GM23338 (cell line): ENCODE measurements around the gene COMMD4. TPM values are rescaled to one million over a fixed set of nuclear protein-coding genes. Genes with fewer than 3 reads are reported as not detected.

Experiments used
- ATAC-seq: fragments of 200-7000 bp; cut with Tn5 transposase; 3 replicates; pipeline ENCODE4 v1.9.1; 2020
- DNase-seq: peaks from one replicate; pipeline ENCODE4 v3.0.0-alpha.2; 2015; ENCODE audit warnings: low spot score
- H2AFZ ChIP-seq: fragments of 200-600 bp; sonication (generic); 2 replicates; pipeline ENCODE4 v1.8.0; 2016; ENCODE audit warnings: antibody characterized with exemption, mild to moderate bottlenecking, moderate library complexity
- H3F3A ChIP-seq: fragments of 200-600 bp; sonication (generic); replicated peaks from 2 replicates; pipeline ENCODE4 v1.8.0; 2017; ENCODE audit warnings: antibody characterized with exemption, mixed run types, low read depth
- H3K27ac ChIP-seq: fragments of 200-600 bp; sonication (generic); 2 replicates; pipeline ENCODE4 v1.6.1; 2016; ENCODE audit warnings: low read depth
- H3K27me3 ChIP-seq: fragments of 200-600 bp; sonication (generic); 2 replicates; pipeline ENCODE4 v1.8.0; 2016; ENCODE audit warnings: mild to moderate bottlenecking, mixed run types, moderate library complexity; ENCODE audit not compliant: insufficient read depth
- H3K36me3 ChIP-seq: fragments of 200-600 bp; sonication (generic); 2 replicates; pipeline ENCODE4 v1.8.0; 2016; ENCODE audit warnings: mild to moderate bottlenecking; ENCODE audit not compliant: insufficient read depth
- H3K4me1 ChIP-seq: fragments of 200-600 bp; sonication (generic); 2 replicates; pipeline ENCODE4 v1.8.0; 2016; ENCODE audit warnings: mild to moderate bottlenecking, moderate library complexity; ENCODE audit not compliant: insufficient read depth
- H3K4me2 ChIP-seq: fragments of 200-600 bp; sonication (generic); 2 replicates; pipeline ENCODE4 v1.7.1; 2017; ENCODE audit warnings: mixed run types
- H3K4me3 ChIP-seq: fragments of 200-600 bp; sonication (generic); 2 replicates; pipeline ENCODE4 v1.6.1; 2016; ENCODE audit warnings: mixed run types
- H3K79me2 ChIP-seq: fragments of 200-600 bp; sonication (generic); replicated peaks from 2 replicates; pipeline ENCODE4 v1.8.0; 2017; ENCODE audit warnings: mild to moderate bottlenecking; ENCODE audit not compliant: insufficient read depth
- H3K9me2 ChIP-seq: fragments of 200-600 bp; sonication (generic); 2 replicates; pipeline ENCODE4 v1.8.0; 2017; ENCODE audit not compliant: insufficient read depth
- H4K20me1 ChIP-seq: fragments of 200-600 bp; sonication (generic); replicated peaks from 2 replicates; pipeline ENCODE4 v1.8.0; 2017; ENCODE audit warnings: mild to moderate bottlenecking; ENCODE audit not compliant: insufficient read depth
- H3K27ac Mint-ChIP-seq: 2 replicates; pipeline ENCODE4 v1.8.0; 2020; ENCODE audit warnings: inconsistent platforms, mild to moderate bottlenecking, moderate library complexity, mixed read lengths
- H3K27me3 Mint-ChIP-seq: 3 replicates; pipeline ENCODE4 v1.8.0; 2022; ENCODE audit warnings: low read depth, mild to moderate bottlenecking, moderate library complexity, mixed read lengths, inconsistent platforms; ENCODE audit not compliant: insufficient read depth, poor library complexity
- H3K36me3 Mint-ChIP-seq: 3 replicates; pipeline ENCODE4 v1.8.0; 2021; ENCODE audit warnings: low read depth, mild to moderate bottlenecking, inconsistent platforms, moderate library complexity, mixed read lengths
- H3K4me1 Mint-ChIP-seq: 3 replicates; pipeline ENCODE4 v1.8.0; 2020; ENCODE audit warnings: mild to moderate bottlenecking, inconsistent platforms, mixed read lengths
- H3K4me3 Mint-ChIP-seq: 3 replicates; pipeline ENCODE4 v1.8.0; 2021; ENCODE audit warnings: moderate library complexity, mild to moderate bottlenecking, inconsistent platforms, mixed read lengths
- H3K9me3 Mint-ChIP-seq: 3 replicates; pipeline ENCODE4 v1.8.0; 2020; ENCODE audit warnings: moderate library complexity, mild to moderate bottlenecking, inconsistent platforms, mixed read lengths
- CREB1 ChIP-seq: fragments of 250-450 bp; sonication (Bioruptor Pico); IDR thresholded peaks from 2 replicates; pipeline ENCODE4 v1.5.0; 2020; ENCODE audit warnings: low read depth, mild to moderate bottlenecking, moderate library complexity
- EZH2 ChIP-seq: fragments of 200-600 bp; sonication (generic); IDR thresholded peaks from one replicate; pipeline ENCODE4 v1.8.0; 2017; ENCODE audit warnings: antibody characterized with exemption, mild to moderate bottlenecking, low read depth; ENCODE audit not compliant: unreplicated experiment
- EZH2phosphoT487 ChIP-seq: fragments of 200-600 bp; sonication (generic); IDR thresholded peaks from one replicate; pipeline ENCODE4 v1.8.1; 2018; ENCODE audit warnings: antibody characterized with exemption; ENCODE audit not compliant: unreplicated experiment
- JUNB ChIP-seq: IDR thresholded peaks from one replicate; pipeline ENCODE4 v1.6.1; 2016; ENCODE audit warnings: antibody characterized with exemption; ENCODE audit not compliant: unreplicated experiment
- NANOG ChIP-seq: IDR thresholded peaks from 2 replicates; pipeline ENCODE4 v1.6.1; 2016; ENCODE audit warnings: antibody characterized with exemption, borderline replicate concordance
- POLR2AphosphoS5 ChIP-seq: IDR thresholded peaks from 2 replicates; pipeline ENCODE4 v1.6.1; 2016; ENCODE audit warnings: antibody characterized with exemption, low read depth
- ZNF114 ChIP-seq: fragments of 250-450 bp; sonication (Bioruptor Pico); IDR thresholded peaks from 2 replicates; pipeline ENCODE4 v1.5.0; 2020; ENCODE audit warnings: mild to moderate bottlenecking, moderate library complexity
- ZNF331 ChIP-seq: fragments of 250-450 bp; sonication (Bioruptor Pico); IDR thresholded peaks from 2 replicates; pipeline ENCODE4 v1.5.0; 2020; ENCODE audit warnings: low read depth, mild to moderate bottlenecking, moderate library complexity
- polyA plus RNA-seq: library from polyadenylated mRNA; unstranded; fragments of >200 nt; fragmentation: Nextera tagmentation; extraction: Ambion mirVana; gene quantifications from 2 replicates; pipeline ENCODE4 v1.2.1, GENCODE V29; 2016
- total RNA-seq: library from RNA; depleted of rRNA; stranded (reverse); fragments of >200 nt; shearing (Covaris generic); gene quantifications from 2 replicates; pipeline ENCODE4 v1.2.3, GENCODE V29; 2014
- TF ChIP-seq, protein P1 (sequence below): IDR thresholded peaks from one replicate; pipeline ENCODE4 v1.6.1; 2018; ENCODE audit warnings: antibody characterized with exemption; ENCODE audit not compliant: unreplicated experiment
- TF ChIP-seq, protein P2 (sequence below): IDR thresholded peaks from 2 replicates; pipeline ENCODE4 v1.6.1; 2016; ENCODE audit warnings: antibody characterized with exemption
- TF ChIP-seq, protein P3 (sequence below), 2 experiments: fragments of 200-600 bp in 1 of 2; sonication (generic) in 1 of 2; conservative IDR thresholded peaks; 2 replicates each; pipeline versions ENCODE4 v1.5.1 to v1.6.1; 2016 to 2017; ENCODE audit warnings: antibody characterized with exemption in 2 of 2, low read depth in 2 of 2, mild to moderate bottlenecking in 2 of 2, moderate library complexity in 1 of 2

Gene COMMD4
- total and polyA plus RNA-seq, 2 experiments from 2014 or later, result 131 TPM

DNA sequence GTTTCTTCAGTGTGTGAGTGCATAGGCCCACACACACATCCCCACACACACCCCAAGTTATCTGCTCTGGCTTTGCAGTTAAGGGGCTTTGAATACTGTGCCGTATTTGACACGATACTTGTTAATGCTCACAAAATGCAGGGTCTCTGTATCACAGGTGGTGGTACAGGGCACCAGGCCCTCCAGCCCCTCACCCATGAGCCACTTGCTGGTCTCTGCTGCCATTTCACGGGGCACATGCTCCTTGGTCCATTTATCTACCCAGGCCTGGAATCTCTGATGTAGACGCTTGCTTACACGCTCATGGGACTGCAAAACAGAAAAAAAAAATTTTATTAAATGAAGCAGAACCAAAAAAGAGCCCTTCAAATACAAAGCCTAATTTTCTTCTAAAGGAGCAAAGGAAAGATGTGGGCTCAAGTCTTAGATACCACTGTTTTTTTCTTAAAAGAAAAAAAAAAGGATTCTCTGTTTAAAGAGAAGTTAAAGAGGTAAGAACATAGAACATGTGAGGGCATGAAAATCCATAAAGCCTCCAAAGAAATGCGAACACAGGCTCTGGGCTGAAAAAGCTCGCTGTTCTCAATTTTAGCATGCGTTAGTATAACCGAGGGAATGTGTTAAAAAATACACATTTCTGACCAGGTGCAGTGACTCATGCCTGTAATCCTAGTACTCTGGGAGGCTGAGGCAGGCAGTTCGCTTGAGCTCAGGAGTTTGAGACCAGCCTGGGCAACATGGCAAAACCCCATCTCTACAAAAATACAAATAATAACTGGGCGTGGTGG is 36.2 kb downstream of the COMMD4 start:
- Histone ChIP-seq H3K36me3 (peaks cover 42% of the 10 kb centered on the region), H3F3A (peaks cover 35% of the 10 kb centered on the region; the same call in 1 of the 2 replicates), H3K9me2 (no peaks in the 10 kb centered on the region), H3K4me2 (no peak overlapping the region), H3K79me2 (peaks cover 15% of the 10 kb centered on the region), H3K4me1 (peaks cover 13% of the 10 kb centered on the region; the same call in 1 of the 2 replicates), H3K4me3 (no peak overlapping the region), H3K27ac (0 out of 2 replicates have a peak overlapping the region, but pooled peaks have one; percentile 32), H4K20me1 (peaks cover 26% of the 10 kb centered on the region), H3K27me3 (no peaks in the 10 kb centered on the region), H2AFZ (no peak overlapping the region)
- Mint-ChIP-seq H3K4me1 (peaks cover 12% of the 10 kb centered on the region), H3K9me3 (no peaks in the 10 kb centered on the region; the same call in 2 of the 3 replicates), H3K27ac (no peak overlapping the region), H3K36me3 (peaks cover 67% of the 10 kb centered on the region), H3K4me3 (no peak overlapping the region), H3K27me3 (peaks cover 13% of the 10 kb centered on the region)
- TF ChIP-seq ZNF114 (CRISPR knock-in tag) (no peak), ZNF331 (CRISPR knock-in tag) (no peak), JUNB (no peak), EZH2 (no peak), CREB1 (CRISPR knock-in tag) (no peak)
- TF ChIP-seq, protein P1, sequence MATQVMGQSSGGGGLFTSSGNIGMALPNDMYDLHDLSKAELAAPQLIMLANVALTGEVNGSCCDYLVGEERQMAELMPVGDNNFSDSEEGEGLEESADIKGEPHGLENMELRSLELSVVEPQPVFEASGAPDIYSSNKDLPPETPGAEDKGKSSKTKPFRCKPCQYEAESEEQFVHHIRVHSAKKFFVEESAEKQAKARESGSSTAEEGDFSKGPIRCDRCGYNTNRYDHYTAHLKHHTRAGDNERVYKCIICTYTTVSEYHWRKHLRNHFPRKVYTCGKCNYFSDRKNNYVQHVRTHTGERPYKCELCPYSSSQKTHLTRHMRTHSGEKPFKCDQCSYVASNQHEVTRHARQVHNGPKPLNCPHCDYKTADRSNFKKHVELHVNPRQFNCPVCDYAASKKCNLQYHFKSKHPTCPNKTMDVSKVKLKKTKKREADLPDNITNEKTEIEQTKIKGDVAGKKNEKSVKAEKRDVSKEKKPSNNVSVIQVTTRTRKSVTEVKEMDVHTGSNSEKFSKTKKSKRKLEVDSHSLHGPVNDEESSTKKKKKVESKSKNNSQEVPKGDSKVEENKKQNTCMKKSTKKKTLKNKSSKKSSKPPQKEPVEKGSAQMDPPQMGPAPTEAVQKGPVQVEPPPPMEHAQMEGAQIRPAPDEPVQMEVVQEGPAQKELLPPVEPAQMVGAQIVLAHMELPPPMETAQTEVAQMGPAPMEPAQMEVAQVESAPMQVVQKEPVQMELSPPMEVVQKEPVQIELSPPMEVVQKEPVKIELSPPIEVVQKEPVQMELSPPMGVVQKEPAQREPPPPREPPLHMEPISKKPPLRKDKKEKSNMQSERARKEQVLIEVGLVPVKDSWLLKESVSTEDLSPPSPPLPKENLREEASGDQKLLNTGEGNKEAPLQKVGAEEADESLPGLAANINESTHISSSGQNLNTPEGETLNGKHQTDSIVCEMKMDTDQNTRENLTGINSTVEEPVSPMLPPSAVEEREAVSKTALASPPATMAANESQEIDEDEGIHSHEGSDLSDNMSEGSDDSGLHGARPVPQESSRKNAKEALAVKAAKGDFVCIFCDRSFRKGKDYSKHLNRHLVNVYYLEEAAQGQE, result no peak
- TF ChIP-seq, protein P2, sequence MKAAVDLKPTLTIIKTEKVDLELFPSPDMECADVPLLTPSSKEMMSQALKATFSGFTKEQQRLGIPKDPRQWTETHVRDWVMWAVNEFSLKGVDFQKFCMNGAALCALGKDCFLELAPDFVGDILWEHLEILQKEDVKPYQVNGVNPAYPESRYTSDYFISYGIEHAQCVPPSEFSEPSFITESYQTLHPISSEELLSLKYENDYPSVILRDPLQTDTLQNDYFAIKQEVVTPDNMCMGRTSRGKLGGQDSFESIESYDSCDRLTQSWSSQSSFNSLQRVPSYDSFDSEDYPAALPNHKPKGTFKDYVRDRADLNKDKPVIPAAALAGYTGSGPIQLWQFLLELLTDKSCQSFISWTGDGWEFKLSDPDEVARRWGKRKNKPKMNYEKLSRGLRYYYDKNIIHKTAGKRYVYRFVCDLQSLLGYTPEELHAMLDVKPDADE, result no peak
- DNase-seq, result no peak
- no peak for ATAC-seq

DNA sequence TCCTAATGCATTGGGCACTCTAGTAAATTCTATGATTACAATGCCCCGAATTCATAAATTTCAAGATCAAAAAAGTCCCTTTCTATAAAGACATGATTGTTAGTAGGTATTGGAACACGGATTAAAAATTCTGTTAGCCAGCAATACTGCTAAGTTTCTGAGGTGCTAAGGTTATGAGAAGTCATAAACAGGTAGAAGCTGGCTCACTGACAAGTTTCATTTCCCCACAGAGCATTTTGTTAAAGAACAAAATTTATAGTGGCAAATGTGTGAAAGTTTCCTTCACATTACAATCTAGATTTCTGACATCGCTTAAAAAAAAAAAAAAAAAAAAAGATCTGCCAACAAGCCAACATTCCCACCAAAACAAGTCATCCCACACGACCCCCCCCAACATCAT is 44.9 kb downstream of the COMMD4 start:
- peaks cover 82% of the 10 kb centered on the region for H3K36me3 Mint-ChIP-seq
- ATAC-seq, result no peak
- H3K4me1 ChIP-seq, result no peaks in the 10 kb centered on the region

More for the DNA sequence above, 44.9 kb downstream of the COMMD4 start:
- Histone ChIP-seq H3K4me2 (no peak overlapping the region), H3K27ac (no peak overlapping the region), H3K9me2 (no peaks in the 10 kb centered on the region), H3K79me2 (no peaks in the 10 kb centered on the region), H4K20me1 (peaks cover 30% of the 10 kb centered on the region), H3F3A (0 out of 2 replicates have a peak, but pooled peaks cover 9% of the 10 kb centered on the region), H2AFZ (no peak overlapping the region), H3K27me3 (no peaks in the 10 kb centered on the region), H3K4me3 (no peak overlapping the region), H3K36me3 (peaks cover 63% of the 10 kb centered on the region)
- no peaks in the 10 kb centered on the region for H3K27me3 Mint-ChIP-seq
- no peaks in the 10 kb centered on the region for H3K9me3 Mint-ChIP-seq
- no peak overlapping the region for H3K4me3 Mint-ChIP-seq
- no peak for DNase-seq
- no peak for TF ChIP-seq NANOG
- TF ChIP-seq, protein P2, result no peak
- TF ChIP-seq ZNF331 (CRISPR knock-in tag), result no peak
- no peak for TF ChIP-seq EZH2
- no peak for TF ChIP-seq POLR2AphosphoS5
- TF ChIP-seq EZH2phosphoT487, result no peak
- TF ChIP-seq, protein P3, sequence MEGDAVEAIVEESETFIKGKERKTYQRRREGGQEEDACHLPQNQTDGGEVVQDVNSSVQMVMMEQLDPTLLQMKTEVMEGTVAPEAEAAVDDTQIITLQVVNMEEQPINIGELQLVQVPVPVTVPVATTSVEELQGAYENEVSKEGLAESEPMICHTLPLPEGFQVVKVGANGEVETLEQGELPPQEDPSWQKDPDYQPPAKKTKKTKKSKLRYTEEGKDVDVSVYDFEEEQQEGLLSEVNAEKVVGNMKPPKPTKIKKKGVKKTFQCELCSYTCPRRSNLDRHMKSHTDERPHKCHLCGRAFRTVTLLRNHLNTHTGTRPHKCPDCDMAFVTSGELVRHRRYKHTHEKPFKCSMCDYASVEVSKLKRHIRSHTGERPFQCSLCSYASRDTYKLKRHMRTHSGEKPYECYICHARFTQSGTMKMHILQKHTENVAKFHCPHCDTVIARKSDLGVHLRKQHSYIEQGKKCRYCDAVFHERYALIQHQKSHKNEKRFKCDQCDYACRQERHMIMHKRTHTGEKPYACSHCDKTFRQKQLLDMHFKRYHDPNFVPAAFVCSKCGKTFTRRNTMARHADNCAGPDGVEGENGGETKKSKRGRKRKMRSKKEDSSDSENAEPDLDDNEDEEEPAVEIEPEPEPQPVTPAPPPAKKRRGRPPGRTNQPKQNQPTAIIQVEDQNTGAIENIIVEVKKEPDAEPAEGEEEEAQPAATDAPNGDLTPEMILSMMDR (conservative IDR thresholded peaks at IDR 0.05; ENCODE audit: low read depth in 2 of 2), result no peak
- no peak for TF ChIP-seq CREB1 (CRISPR knock-in tag)
- TF ChIP-seq ZNF114 (CRISPR knock-in tag), result no peak
- no peak overlapping the region for H3K27ac Mint-ChIP-seq
- H3K4me1 Mint-ChIP-seq, result no peaks in the 10 kb centered on the region
